Activated CD4-positive, alpha-beta T cell treated with anti-CD3 and anti-CD28 coated beads for 36 hours (primary cell): Measurements from ENCODE around the gene DEK. TPM values are rescaled to one million over a fixed set of nuclear protein-coding genes. Genes with fewer than 3 reads are reported as not detected.

Experiments
- ATAC-seq: fragments of 200-7000 bp; cut with Tn5 transposase; one replicate; pipeline ENCODE4 v1.10.0; 2021; ENCODE audit warnings: mild to moderate bottlenecking, moderate library complexity
- CTCF ChIA-PET: fragments of 350-600 bp; sonication (Branson Sonifier 250); formaldehyde crosslinking; loops from one replicate; lab custom pipeline; 2021; ENCODE audit warnings: antibody characterized with exemption; lab: Charles Lee
- POLR2A ChIA-PET: fragments of 350-600 bp; sonication (Branson Sonifier 250); formaldehyde crosslinking; loops from one replicate; lab custom pipeline; 2021; ENCODE audit warnings: antibody characterized with exemption, inconsistent platforms; lab: Charles Lee
- DNase-seq: peaks from one replicate; pipeline ENCODE4 v3.0.0-alpha.2; 2020
- H3K27ac Mint-ChIP-seq: one replicate; pipeline ENCODE4 v1.8.0; 2021; ENCODE audit warnings: mixed read lengths
- H3K27me3 Mint-ChIP-seq: one replicate; pipeline ENCODE4 v1.8.0; 2021; ENCODE audit warnings: mixed read lengths
- H3K36me3 Mint-ChIP-seq: one replicate; pipeline ENCODE4 v1.8.0; 2021; ENCODE audit warnings: low read depth, mixed read lengths
- H3K4me1 Mint-ChIP-seq: one replicate; pipeline ENCODE4 v1.8.0; 2021; ENCODE audit warnings: mixed read lengths
- H3K4me3 Mint-ChIP-seq: one replicate; pipeline ENCODE4 v1.8.0; 2021; ENCODE audit warnings: mild to moderate bottlenecking, moderate library complexity, mixed read lengths
- H3K9me3 Mint-ChIP-seq: one replicate; pipeline ENCODE4 v1.8.0; 2021; ENCODE audit warnings: low read depth, mixed read lengths
- intact Hi-C, 2 experiments: fragments of 100-400 bp; cut with DNase I in 1 of 2; cut with micrococcal nuclease in 1 of 2; formaldehyde crosslinking; loops; one replicate each; pipeline versions ENCODE4 v1.14.2 to v1.15.1; 2022 to 2024; cut with DNase I, micrococcal nuclease
- total RNA-seq, 2 experiments: library from RNA; stranded (reverse); gene quantifications; one replicate each; pipeline ENCODE4 v1.2.3, GENCODE V29; 2021

DEK gene
- total RNA-seq, 2 experiments from 2014 or later = 201 to 273 TPM

GRCh38 chr6:18203786-18204185 lies 60.5 kb downstream of the DEK start:
- no peaks in the 10 kb centered on the region for H3K9me3 Mint-ChIP-seq
- H3K27me3 Mint-ChIP-seq = no peaks in the 10 kb centered on the region
- H3K36me3 Mint-ChIP-seq = peaks cover 16% of the 10 kb centered on the region
- H3K27ac Mint-ChIP-seq = no peak overlapping the region
- DNase-seq (no peak), ATAC-seq (no peak)
- intact Hi-C loops = no loop called here
- CTCF ChIA-PET = no interaction called here
- H3K4me3 Mint-ChIP-seq = no peak overlapping the region
- POLR2A ChIA-PET = no interaction called here
- no peaks in the 10 kb centered on the region for H3K4me1 Mint-ChIP-seq

- no peak overlapping the region for H3K27ac Mint-ChIP-seq
- no peaks in the 10 kb centered on the region for H3K4me1 Mint-ChIP-seq
- no peaks in the 10 kb centered on the region for H3K9me3 Mint-ChIP-seq
- CTCF ChIA-PET = no interaction called here
- H3K36me3 Mint-ChIP-seq = peaks cover 22% of the 10 kb centered on the region
- no peak overlapping the region for H3K4me3 Mint-ChIP-seq
- H3K27me3 Mint-ChIP-seq = no peaks in the 10 kb centered on the region
- POLR2A ChIA-PET = no interaction called here
- intact Hi-C loops = no loop called here
- ATAC-seq (no peak), DNase-seq (no peak)
Measured at GRCh38 chr6:18192026-18192425, 72.3 kb downstream of the DEK start.

- H3K4me1 Mint-ChIP-seq = peaks cover 8% of the 10 kb centered on the region
- no peaks in the 10 kb centered on the region for H3K9me3 Mint-ChIP-seq
- ChIA-PET CTCF (no interaction called here), POLR2A (no interaction called here)
- DNase-seq = no peak
- no peaks in the 10 kb centered on the region for H3K27me3 Mint-ChIP-seq
- ATAC-seq = no peak
- no peak overlapping the region for H3K4me3 Mint-ChIP-seq
- intact Hi-C loops = no loop called here
- peaks cover 18% of the 10 kb centered on the region for H3K36me3 Mint-ChIP-seq
- no peak overlapping the region for H3K27ac Mint-ChIP-seq
Measured at GRCh38 chr6:18189196-18189595, 75.1 kb downstream of the DEK start.

- ChIA-PET POLR2A (no interaction called here), CTCF (no interaction called here)
- no peak overlapping the region for H3K27ac Mint-ChIP-seq
- no peak for ATAC-seq
- no peaks in the 10 kb centered on the region for H3K27me3 Mint-ChIP-seq
- no peak for DNase-seq
- H3K36me3 Mint-ChIP-seq = peaks cover 20% of the 10 kb centered on the region
- H3K4me1 Mint-ChIP-seq = peaks cover 8% of the 10 kb centered on the region
- no peak overlapping the region for H3K4me3 Mint-ChIP-seq
- no peaks in the 10 kb centered on the region for H3K9me3 Mint-ChIP-seq
- intact Hi-C loops = no loop called here
Measured at GRCh38 chr6:18187701-18188100, 76.6 kb downstream of the DEK start.

GRCh38 chr6:18186540-18187250 lies 77.6 kb downstream of the DEK start:
- peaks cover 8% of the 10 kb centered on the region for H3K4me1 Mint-ChIP-seq
- no peak overlapping the region for H3K4me3 Mint-ChIP-seq
- H3K27ac Mint-ChIP-seq = no peak overlapping the region
- intact Hi-C loops = no loop called here
- ChIA-PET POLR2A (no interaction called here), CTCF (interaction anchor here (0.6 kb wide), 1 partner anchor 136 kb away, joined by 3 read pairs; no protein-coding TSS in a partner anchor)
- DNase-seq = no peak
- peaks cover 21% of the 10 kb centered on the region for H3K36me3 Mint-ChIP-seq
- no peak for ATAC-seq
- no peaks in the 10 kb centered on the region for H3K27me3 Mint-ChIP-seq
- no peaks in the 10 kb centered on the region for H3K9me3 Mint-ChIP-seq

GRCh38 chr6:18186033-18186432 lies 78.3 kb downstream of the DEK start:
- Mint-ChIP-seq H3K4me1 (peaks cover 8% of the 10 kb centered on the region), H3K27ac (no peak overlapping the region), H3K36me3 (peaks cover 17% of the 10 kb centered on the region), H3K9me3 (no peaks in the 10 kb centered on the region), H3K27me3 (no peaks in the 10 kb centered on the region), H3K4me3 (no peak overlapping the region)
- intact Hi-C loops = no loop called here
- ATAC-seq = no peak
- DNase-seq = no peak
- CTCF ChIA-PET = interaction anchor here (0.6 kb wide), 1 partner anchor 135 kb away, joined by 3 read pairs; no protein-coding TSS in a partner anchor
- POLR2A ChIA-PET = no interaction called here

- POLR2A ChIA-PET = no interaction called here
Measured at GRCh38 chr6:18185624-18186023, 78.7 kb downstream of the DEK start.

GRCh38 chr6:18183766-18184165 lies 80.6 kb downstream of the DEK start:
- DNase-seq = no peak
- peaks cover 24% of the 10 kb centered on the region for H3K36me3 Mint-ChIP-seq
- intact Hi-C loops = no loop called here
- CTCF ChIA-PET = interaction anchor here (0.6 kb wide), 1 partner anchor 629 kb away, joined by 3 read pairs; no protein-coding TSS in a partner anchor
- H3K27me3 Mint-ChIP-seq = no peaks in the 10 kb centered on the region
- H3K4me1 Mint-ChIP-seq = peaks cover 10% of the 10 kb centered on the region
- H3K9me3 Mint-ChIP-seq = no peaks in the 10 kb centered on the region
- H3K27ac Mint-ChIP-seq = no peak overlapping the region
- POLR2A ChIA-PET = no interaction called here
- ATAC-seq = no peak
- no peak overlapping the region for H3K4me3 Mint-ChIP-seq

More at GRCh38 chr6:18185624-18186023, 78.7 kb downstream of the DEK start:
- Mint-ChIP-seq H3K27ac (no peak overlapping the region), H3K27me3 (no peaks in the 10 kb centered on the region), H3K4me3 (no peak overlapping the region), H3K9me3 (no peaks in the 10 kb centered on the region), H3K36me3 (peaks cover 18% of the 10 kb centered on the region), H3K4me1 (peaks cover 8% of the 10 kb centered on the region)
- CTCF ChIA-PET = no interaction called here
- no peak for ATAC-seq
- DNase-seq = no peak
- intact Hi-C loops = no loop called here

- Mint-ChIP-seq H3K4me3 (no peak overlapping the region), H3K4me1 (peaks cover 10% of the 10 kb centered on the region), H3K9me3 (no peaks in the 10 kb centered on the region), H3K27me3 (no peaks in the 10 kb centered on the region), H3K36me3 (peaks cover 25% of the 10 kb centered on the region), H3K27ac (no peak overlapping the region)
- intact Hi-C loops = no loop called here
- no peak for ATAC-seq
- CTCF ChIA-PET = no interaction called here
- POLR2A ChIA-PET = no interaction called here
- no peak for DNase-seq
Measured at GRCh38 chr6:18182568-18182967, 81.8 kb downstream of the DEK start.

GRCh38 chr6:18179770-18180356 lies 84.5 kb downstream of the DEK start:
- intact Hi-C loops = no loop called here
- ATAC-seq = no peak
- Mint-ChIP-seq H3K4me3 (no peak overlapping the region), H3K4me1 (peaks cover 3% of the 10 kb centered on the region), H3K27me3 (no peaks in the 10 kb centered on the region), H3K27ac (no peak overlapping the region), H3K36me3 (peaks cover 43% of the 10 kb centered on the region), H3K9me3 (peaks cover 6% of the 10 kb centered on the region)
- no peak for DNase-seq
- ChIA-PET CTCF (interaction anchor here (0.5 kb wide), 1 partner anchor 1283 kb away, joined by 3 read pairs; no protein-coding TSS in a partner anchor), POLR2A (no interaction called here)

- peaks cover 48% of the 10 kb centered on the region for H3K36me3 Mint-ChIP-seq
Measured at GRCh38 chr6:18178960-18179615, 85.2 kb downstream of the DEK start.

More at GRCh38 chr6:18178960-18179615, 85.2 kb downstream of the DEK start:
- DNase-seq (no peak), ATAC-seq (no peak)
- Mint-ChIP-seq H3K9me3 (peaks cover 6% of the 10 kb centered on the region), H3K27ac (no peak overlapping the region), H3K4me1 (peaks cover 2% of the 10 kb centered on the region), H3K27me3 (no peaks in the 10 kb centered on the region), H3K4me3 (no peak overlapping the region)
- CTCF ChIA-PET = interaction anchor here (0.5 kb wide), 1 partner anchor 1284 kb away, joined by 3 read pairs; no protein-coding TSS in a partner anchor
- intact Hi-C loops = no loop called here
- POLR2A ChIA-PET = no interaction called here
